Endothelial cell (in vitro differentiated cells): ENCODE measurements around the gene RHBDF2. TPM values are rescaled to one million over a fixed set of nuclear protein-coding genes. Genes with fewer than 3 reads are reported as not detected.
"Not testable (repeated sequence)": the region's sequence is repeated elsewhere in the genome, so short reads cannot be mapped to it uniquely, and the experiment has no call there.

Source experiments
- DNase-seq: peaks from one replicate; pipeline ENCODE4 v3.0.0; 2021; ENCODE audit warnings: low spot score
- H3K27ac Mint-ChIP-seq: one replicate; pipeline ENCODE4 v1.8.0; 2021; ENCODE audit warnings: mixed read lengths, inconsistent platforms; ENCODE audit not compliant: unreplicated experiment
- H3K27me3 Mint-ChIP-seq: one replicate; pipeline ENCODE4 v1.8.0; 2021; ENCODE audit warnings: mild to moderate bottlenecking, moderate library complexity, mixed read lengths, inconsistent platforms; ENCODE audit not compliant: unreplicated experiment
- H3K36me3 Mint-ChIP-seq: one replicate; pipeline ENCODE4 v1.8.0; 2021; ENCODE audit warnings: mild to moderate bottlenecking, low read depth, mixed read lengths, inconsistent platforms; ENCODE audit not compliant: unreplicated experiment
- H3K4me1 Mint-ChIP-seq: one replicate; pipeline ENCODE4 v1.8.0; 2021; ENCODE audit warnings: mild to moderate bottlenecking, mixed read lengths, inconsistent platforms; ENCODE audit not compliant: unreplicated experiment
- H3K4me3 Mint-ChIP-seq: one replicate; pipeline ENCODE4 v1.8.0; 2021; ENCODE audit warnings: mild to moderate bottlenecking, mixed read lengths, inconsistent platforms; ENCODE audit not compliant: unreplicated experiment
- H3K9me3 Mint-ChIP-seq: one replicate; pipeline ENCODE4 v1.8.0; 2021; ENCODE audit warnings: mixed read lengths, inconsistent platforms; ENCODE audit not compliant: unreplicated experiment
- total RNA-seq: library from RNA; stranded (reverse); fragmentation: NEBNext Ultra II Directional; extraction: Animal tissue kit (Norgen Biotek cat#: 25700); gene quantifications from one replicate; pipeline ENCODE4 v1.2.1, GENCODE V29; 2021; ENCODE audit not compliant: unreplicated experiment
- TF ChIP-seq, protein P1 (sequence below): fragments of 200-600 bp; sonication (generic); IDR thresholded peaks from one replicate; pipeline ENCODE4 v1.5.0; 2021; ENCODE audit warnings: antibody characterized with exemption; ENCODE audit not compliant: unreplicated experiment

The RHBDF2 gene
- total RNA-seq, 1 donor from 2014 or later, result 39.3 TPM

GRCh38 chr17:76523084-76524037 lies 22.1 kb upstream of the RHBDF2 start:
- peak; percentile 87 for DNase-seq
- TF ChIP-seq, protein P1, sequence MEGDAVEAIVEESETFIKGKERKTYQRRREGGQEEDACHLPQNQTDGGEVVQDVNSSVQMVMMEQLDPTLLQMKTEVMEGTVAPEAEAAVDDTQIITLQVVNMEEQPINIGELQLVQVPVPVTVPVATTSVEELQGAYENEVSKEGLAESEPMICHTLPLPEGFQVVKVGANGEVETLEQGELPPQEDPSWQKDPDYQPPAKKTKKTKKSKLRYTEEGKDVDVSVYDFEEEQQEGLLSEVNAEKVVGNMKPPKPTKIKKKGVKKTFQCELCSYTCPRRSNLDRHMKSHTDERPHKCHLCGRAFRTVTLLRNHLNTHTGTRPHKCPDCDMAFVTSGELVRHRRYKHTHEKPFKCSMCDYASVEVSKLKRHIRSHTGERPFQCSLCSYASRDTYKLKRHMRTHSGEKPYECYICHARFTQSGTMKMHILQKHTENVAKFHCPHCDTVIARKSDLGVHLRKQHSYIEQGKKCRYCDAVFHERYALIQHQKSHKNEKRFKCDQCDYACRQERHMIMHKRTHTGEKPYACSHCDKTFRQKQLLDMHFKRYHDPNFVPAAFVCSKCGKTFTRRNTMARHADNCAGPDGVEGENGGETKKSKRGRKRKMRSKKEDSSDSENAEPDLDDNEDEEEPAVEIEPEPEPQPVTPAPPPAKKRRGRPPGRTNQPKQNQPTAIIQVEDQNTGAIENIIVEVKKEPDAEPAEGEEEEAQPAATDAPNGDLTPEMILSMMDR, result peak; percentile 99
- H3K27ac Mint-ChIP-seq, result no peak overlapping the region

DNA sequence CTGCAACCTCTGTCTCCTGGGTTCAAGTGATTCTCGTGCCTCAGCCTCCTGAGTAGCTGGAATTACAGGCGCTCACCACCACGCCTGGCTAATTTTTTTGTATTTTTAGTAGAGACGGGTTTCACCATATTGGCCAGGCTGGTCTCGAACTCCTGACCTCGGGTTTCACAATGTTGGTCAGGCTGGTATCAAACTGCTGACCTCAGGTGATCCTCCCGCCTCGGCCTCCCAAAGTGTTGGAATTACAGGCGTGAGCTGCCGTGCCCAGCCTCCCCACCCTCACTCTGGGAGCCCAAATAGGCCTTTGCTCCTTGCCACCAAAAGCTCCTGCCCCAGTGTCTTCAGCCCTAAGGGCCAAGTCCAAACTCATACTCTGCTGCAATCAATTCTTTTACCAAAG lies 20.5 kb upstream of the RHBDF2 start:
- not testable (repeated sequence) for DNase-seq, H3K9me3 Mint-ChIP-seq, H3K36me3 Mint-ChIP-seq, H3K4me1 Mint-ChIP-seq, H3K27ac Mint-ChIP-seq, H3K27me3 Mint-ChIP-seq, H3K4me3 Mint-ChIP-seq

More at GRCh38 chr17:76523084-76524037, 22.1 kb upstream of the RHBDF2 start:
- H3K27me3 Mint-ChIP-seq, result peaks cover 2% of the 10 kb centered on the region
- peaks cover 9% of the 10 kb centered on the region for H3K4me1 Mint-ChIP-seq
- H3K9me3 Mint-ChIP-seq, result no peaks in the 10 kb centered on the region
- no peaks in the 10 kb centered on the region for H3K36me3 Mint-ChIP-seq
- H3K4me3 Mint-ChIP-seq, result no peak overlapping the region

- H3K9me3 Mint-ChIP-seq, result no peaks in the 10 kb centered on the region
- TF ChIP-seq, protein P1, result no peak
- H3K36me3 Mint-ChIP-seq, result no peaks in the 10 kb centered on the region
- H3K4me1 Mint-ChIP-seq, result peaks cover 11% of the 10 kb centered on the region
- H3K27ac Mint-ChIP-seq, result no peak overlapping the region
- peaks cover 2% of the 10 kb centered on the region for H3K27me3 Mint-ChIP-seq
- H3K4me3 Mint-ChIP-seq, result no peak overlapping the region
- no peak for DNase-seq
These were observed 20.0 kb upstream of the RHBDF2 start for GRCh38 chr17:76521262-76521661.

- no peak for DNase-seq
- peaks cover under 1% of the 10 kb centered on the region for H3K27me3 Mint-ChIP-seq
- TF ChIP-seq, protein P1, result no peak
- peaks cover 20% of the 10 kb centered on the region for H3K4me1 Mint-ChIP-seq
- peaks cover under 1% of the 10 kb centered on the region for H3K36me3 Mint-ChIP-seq
- no peaks in the 10 kb centered on the region for H3K9me3 Mint-ChIP-seq
- no peak overlapping the region for H3K27ac Mint-ChIP-seq
- H3K4me3 Mint-ChIP-seq, result no peak overlapping the region
These were observed 18.1 kb upstream of the RHBDF2 start for GRCh38 chr17:76519048-76519966.

- Mint-ChIP-seq H3K27ac (no peak overlapping the region), H3K27me3 (peaks cover 2% of the 10 kb centered on the region), H3K9me3 (no peaks in the 10 kb centered on the region), H3K4me1 (peaks cover 23% of the 10 kb centered on the region), H3K36me3 (peaks cover 4% of the 10 kb centered on the region), H3K4me3 (no peak overlapping the region)
- TF ChIP-seq, protein P1, result no peak
- no peak for DNase-seq
These were observed 16.4 kb upstream of the RHBDF2 start for GRCh38 chr17:76517638-76518038.
